Panc1 (cell line): ENCODE measurements around the gene BRME1. TPM values are rescaled to one million over a fixed set of nuclear protein-coding genes. Genes with fewer than 3 reads are reported as not detected.

Experiments
- ATAC-seq: fragments of 200-7000 bp; cut with Tn5 transposase; 2 replicates; pipeline ENCODE4 v1.9.1; 2020; ENCODE audit warnings: mild to moderate bottlenecking, moderate library complexity
- BruUV-seq: library from RNA; stranded (reverse); fragments of 400-500 nt; replicated peaks from 2 replicates; lab custom pipeline; 2021; lab: Mats Ljungman, UMichigan
- CTCF ChIA-PET: fragments of 300-600 bp; sonication (Branson Sonifier 250); formaldehyde crosslinking; loops from one replicate; lab custom pipeline; 2022; ENCODE audit warnings: antibody characterized with exemption; lab: Charles Lee
- POLR2A ChIA-PET: fragments of 300-600 bp; sonication (Branson Sonifier 250); formaldehyde crosslinking; loops from one replicate; lab custom pipeline; 2022; ENCODE audit warnings: antibody characterized with exemption; lab: Charles Lee
- DNase-seq: peaks from one replicate; pipeline ENCODE4 v3.0.0-alpha.2; 2010; ENCODE audit warnings: low read depth, low spot score
- H3K27ac ChIP-seq: 2 replicates; pipeline ENCODE4 v1.5.1; 2011; ENCODE audit warnings: mild to moderate bottlenecking, low read length, inconsistent platforms
- H3K27me3 ChIP-seq: fragments of 200-500 bp; sonication (Bioruptor generic); 2 replicates; pipeline ENCODE4 v1.6.0; 2014; ENCODE audit warnings: low read length, inconsistent platforms; ENCODE audit not compliant: control insufficient read depth, insufficient read depth
- H3K36me3 ChIP-seq: fragments of 200-500 bp; sonication (Bioruptor generic); 2 replicates; pipeline ENCODE4 v1.5.1; 2014; ENCODE audit warnings: inconsistent platforms, mild to moderate bottlenecking, low read length, moderate library complexity; ENCODE audit not compliant: control insufficient read depth, insufficient read depth
- H3K4me1 ChIP-seq: 2 replicates; pipeline ENCODE4 v1.5.1; 2011; ENCODE audit warnings: inconsistent platforms, mild to moderate bottlenecking, low read length, moderate library complexity; ENCODE audit not compliant: control insufficient read depth, insufficient read depth
- H3K4me3 ChIP-seq, 2 experiments: 2 replicates each; pipeline ENCODE4 v1.5.1; 2011 to 2012; ENCODE audit warnings: low read depth in 2 of 2, low read length in 2 of 2, mild to moderate bottlenecking in 2 of 2, inconsistent platforms in 1 of 2, moderate library complexity in 1 of 2
- H3K9me3 ChIP-seq: fragments of 200-500 bp; sonication (Bioruptor generic); 2 replicates; pipeline ENCODE4 v1.5.1; 2014; ENCODE audit warnings: low read depth, mild to moderate bottlenecking, inconsistent platforms, low read length, moderate library complexity; ENCODE audit not compliant: control insufficient read depth, insufficient read depth
- CTCF ChIP-seq: fragments of 450-650 bp; IDR thresholded peaks from 2 replicates; pipeline ENCODE4 v1.5.1; 2017; ENCODE audit warnings: mild to moderate bottlenecking
- POLR2AphosphoS5 ChIP-seq: IDR thresholded peaks from 2 replicates; pipeline ENCODE4 v1.6.1; 2012; ENCODE audit warnings: mild to moderate bottlenecking, low read depth, low read length, moderate library complexity
- REST ChIP-seq, 2 experiments: IDR thresholded peaks; 2 replicates each; pipeline ENCODE4 v1.6.1; 2011 to 2012; ENCODE audit warnings: low read depth in 2 of 2, control low read depth in 1 of 2, low read length in 1 of 2, mild to moderate bottlenecking in 1 of 2, moderate library complexity in 1 of 2; ENCODE audit not compliant: insufficient read depth in 1 of 2
- SIN3A ChIP-seq: IDR thresholded peaks from 2 replicates; pipeline ENCODE4 v1.6.1; 2012; ENCODE audit warnings: low read depth, mild to moderate bottlenecking, low read length, moderate library complexity, borderline replicate concordance; ENCODE audit not compliant: insufficient read depth
- TCF7L2 ChIP-seq: IDR thresholded peaks from 2 replicates; pipeline ENCODE4 v1.6.1; 2011; ENCODE audit warnings: mild to moderate bottlenecking, low read depth, low read length, inconsistent platforms
- in situ Hi-C: cut with HindIII; loops from 2 replicates; pipeline ENCODE4 v1.10.0; 2016; ENCODE audit warnings: low sequenced_read_pairs, low pct_unique_long_range_greater_than_20kb
- intact Hi-C: fragments of 100-400 bp; cut with micrococcal nuclease; formaldehyde crosslinking; loops from one replicate; pipeline ENCODE4 v1.10.0; 2022; ENCODE audit not compliant: unreplicated experiment
- total RNA-seq: library from RNA; stranded (reverse); gene quantifications from one replicate; pipeline ENCODE4 v1.2.1, GENCODE V29; 2021; ENCODE audit not compliant: unreplicated experiment

The BRME1 gene
- total RNA-seq, 1 experiment from 2014 or later, result 6.5 TPM

GRCh38 chr19:13834244-13835069, 71.5 kb downstream of the BRME1 start:
- Histone ChIP-seq H3K27ac (peak overlapping the region; percentile 84), H3K9me3 (no peaks in the 10 kb centered on the region), H3K36me3 (no peaks in the 10 kb centered on the region; the same call in 1 of the 2 replicates), H3K27me3 (no peaks in the 10 kb centered on the region), H3K4me1 (peaks cover 40% of the 10 kb centered on the region), H3K4me3 (peak overlapping the region in 1 of 2 experiments; percentile 29; a peak in 2 of 4 replicates)
- ATAC-seq, result peak; percentile 17
- CTCF ChIA-PET, result no interaction called here
- POLR2A ChIA-PET, result interaction anchor here (0.6 kb wide), 1 partner anchor 29 kb away, joined by 5 read pairs; no protein-coding TSS in a partner anchor
- intact Hi-C loops (no loop called here), in situ Hi-C loops (no loop called here)
- no peak for DNase-seq
- TF ChIP-seq REST (IDR thresholded peaks at IDR 0.05; ENCODE audit: insufficient read depth in 1 of 2, low read depth in 2 of 2, low read length in 1 of 2) (no peak), TCF7L2 (no peak), CTCF (no peak), POLR2AphosphoS5 (no peak), SIN3A (no peak)
- BruUV-seq, result TSS peak; percentile 4

DNA sequence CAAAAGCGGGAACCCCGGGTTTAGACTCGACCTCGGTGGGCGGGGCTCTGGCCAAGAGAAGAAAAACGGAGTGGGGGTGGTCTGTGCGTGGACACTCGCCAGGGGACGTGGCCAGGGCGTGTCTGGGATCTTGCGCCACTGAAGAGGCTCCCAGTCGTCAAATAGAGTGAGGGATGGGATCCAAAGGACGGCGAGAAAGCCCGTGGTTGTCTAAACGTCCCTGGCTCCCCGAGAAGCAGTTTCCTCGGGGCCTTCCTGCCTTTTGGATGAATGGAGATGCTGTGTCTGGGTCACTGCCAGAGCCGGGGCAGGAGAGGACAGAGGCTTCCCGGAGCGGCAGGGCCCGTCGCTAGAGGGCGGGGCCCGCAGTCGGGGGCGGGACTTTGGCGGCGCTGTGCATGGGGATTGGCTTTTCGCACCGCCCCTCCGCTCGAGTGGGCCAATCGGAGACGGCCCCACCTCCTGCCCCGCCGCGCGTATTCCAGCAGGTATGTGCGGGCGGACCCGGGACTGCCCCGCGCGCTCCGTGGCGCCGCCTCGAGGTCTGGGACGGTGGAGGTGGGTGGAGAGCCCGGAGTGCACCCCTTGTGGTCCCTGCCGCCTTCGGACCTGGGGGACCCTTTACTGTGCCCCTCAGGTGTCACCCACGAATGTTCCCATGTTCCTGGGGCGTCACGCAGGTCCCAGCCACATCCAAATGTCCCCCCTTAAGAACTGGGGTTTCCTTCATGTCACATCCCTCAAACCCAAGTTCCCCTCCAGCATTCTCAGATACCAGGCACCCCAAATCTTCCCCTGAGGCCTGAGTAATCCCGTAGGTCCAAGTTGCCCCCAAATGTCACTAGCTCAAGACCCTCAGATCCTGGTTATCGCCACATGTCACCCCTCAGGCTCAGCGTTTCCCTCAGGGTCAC, 72.3 kb downstream of the BRME1 start:
- peaks cover 39% of the 10 kb centered on the region for H3K4me1 ChIP-seq
- peak overlapping the region in 1 of 2 experiments; percentile 29; a peak in 2 of 4 replicates for H3K4me3 ChIP-seq
- H3K9me3 ChIP-seq, result no peaks in the 10 kb centered on the region
- TF ChIP-seq TCF7L2 (no peak), SIN3A (peak; percentile 85; the same call in 1 of the 2 replicates), CTCF (peak; percentile 78), REST (IDR thresholded peaks at IDR 0.05; ENCODE audit: insufficient read depth in 1 of 2, low read depth in 2 of 2, low read length in 1 of 2) (0 out of 4 replicates have a peak, but pooled peaks of 1 of the 2 experiments have one; percentile 15), POLR2AphosphoS5 (peak; percentile 98)
- H3K36me3 ChIP-seq, result no peaks in the 10 kb centered on the region; the same call in 1 of the 2 replicates
- no TSS peak for BruUV-seq
- in situ Hi-C loops, result no loop called here
- CTCF ChIA-PET, result no interaction called here
- ATAC-seq (peak; percentile 76), DNase-seq (no peak)
- H3K27me3 ChIP-seq, result no peaks in the 10 kb centered on the region
- intact Hi-C loops, result loop anchor here (2.0 kb wide), 1 partner anchor 27 kb away; no protein-coding TSS in a partner anchor
- POLR2A ChIA-PET, result interaction anchor here (0.6 kb wide), 1 partner anchor 30 kb away, joined by 5 read pairs; no protein-coding TSS in a partner anchor
- H3K27ac ChIP-seq, result peak overlapping the region; percentile 84
